ENCODE results near the gene CABLES2. TPM values are rescaled to one million over a fixed set of nuclear protein-coding genes. Genes with fewer than 3 reads are reported as not detected.

Gene CABLES2
- total RNA-seq, 1 donor from 2014 or later, result 8.1 TPM

DNA sequence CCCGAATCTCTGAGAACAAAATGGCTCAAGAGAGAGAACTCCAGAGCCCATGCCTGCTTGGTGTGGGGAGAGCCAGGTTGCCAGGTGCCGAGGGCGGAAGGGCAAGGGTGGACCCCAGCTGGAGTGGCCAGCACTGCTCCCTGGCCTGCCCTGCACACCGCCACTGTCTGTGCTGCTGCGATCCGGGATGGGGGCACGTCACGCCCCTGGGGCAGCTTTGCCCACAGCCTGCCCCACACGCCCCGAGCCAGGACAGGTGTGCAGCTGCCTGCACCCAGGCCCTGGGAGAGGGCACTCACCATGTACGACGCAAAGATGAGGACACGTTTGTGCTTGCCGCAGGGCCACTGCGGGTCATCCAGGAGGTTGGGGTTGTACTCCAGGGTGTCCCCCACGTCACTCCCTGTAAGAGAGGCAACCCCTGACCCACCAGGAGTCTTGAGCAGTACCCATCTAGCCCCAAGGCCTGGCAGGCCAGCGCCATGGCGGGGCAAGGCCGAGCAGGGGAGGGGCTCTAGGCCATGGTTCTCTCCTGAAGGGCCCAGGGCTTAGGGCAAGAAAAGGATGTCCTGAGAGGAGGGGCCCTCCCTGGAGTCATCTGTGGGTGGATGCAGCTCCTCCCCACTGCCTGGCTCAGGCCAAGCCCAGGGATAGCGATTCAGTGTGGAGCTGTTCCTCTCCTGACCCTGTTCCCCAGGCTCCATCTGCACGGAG, 14.3 kb downstream of the CABLES2 start:
- no peak overlapping the region for H3K4me3 ChIP-seq
- H3K4me1 Mint-ChIP-seq, result peaks cover 10% of the 10 kb centered on the region
- H4K20me1 ChIP-seq (ENCODE audit: low read depth), result peaks cover 30% of the 10 kb centered on the region
- no peak overlapping the region for H3K27ac Mint-ChIP-seq
- H3K27me3 ChIP-seq, result no peaks in the 10 kb centered on the region
- H3K27ac ChIP-seq, result no peak overlapping the region
- no peaks in the 10 kb centered on the region for H3K9me3 Mint-ChIP-seq
- no peak overlapping the region for H3K4me2 ChIP-seq
- peaks cover 21% of the 10 kb centered on the region for H3F3A ChIP-seq (ENCODE audit: low read depth)
- H3K9me3 ChIP-seq (ENCODE audit: low read depth), result no peaks in the 10 kb centered on the region
- peaks cover 8% of the 10 kb centered on the region for H3K4me1 ChIP-seq
- H2AFZ ChIP-seq (replicated peaks), result no peak overlapping the region
- peaks cover 8% of the 10 kb centered on the region for H3K36me3 ChIP-seq
- H3K79me2 ChIP-seq (ENCODE audit: low read depth), result peaks cover 19% of the 10 kb centered on the region
- H3K27me3 Mint-ChIP-seq (ENCODE audit: insufficient read depth, low read depth), result peaks cover 8% of the 10 kb centered on the region
- TF ChIP-seq EZH2phosphoT487 (IDR thresholded peaks at IDR 0.05), result no peak
- no peak for TF ChIP-seq EZH2 (IDR thresholded peaks at IDR 0.05)
- TF ChIP-seq CTCF (IDR thresholded peaks at IDR 0.05), result no peak
- no peak for DNase-seq (ENCODE audit: low spot score)
- no peak overlapping the region for H3K4me3 Mint-ChIP-seq
- no peak overlapping the region for H3K9ac ChIP-seq
- H3K36me3 Mint-ChIP-seq, result peaks cover 13% of the 10 kb centered on the region

GRCh38 chr20:62392077-62392418, 15.0 kb downstream of the CABLES2 start:
- H3K9ac ChIP-seq, result no peak overlapping the region
- H3K36me3 Mint-ChIP-seq, result peaks cover 7% of the 10 kb centered on the region
- peaks cover 37% of the 10 kb centered on the region for H4K20me1 ChIP-seq (ENCODE audit: low read depth)
- H3K4me3 Mint-ChIP-seq, result no peak overlapping the region
- H3K4me3 ChIP-seq, result no peak overlapping the region
- H3K27ac ChIP-seq, result no peak overlapping the region
- no peak overlapping the region for H3K4me2 ChIP-seq
- H3K4me1 ChIP-seq, result peaks cover 12% of the 10 kb centered on the region
- peaks cover 13% of the 10 kb centered on the region for H3K4me1 Mint-ChIP-seq
- no peaks in the 10 kb centered on the region for H3K9me3 ChIP-seq (ENCODE audit: low read depth)
- no peak overlapping the region for H3K27ac Mint-ChIP-seq
- peaks cover 8% of the 10 kb centered on the region for H3K36me3 ChIP-seq
- peaks cover 8% of the 10 kb centered on the region for H3K27me3 Mint-ChIP-seq (ENCODE audit: insufficient read depth, low read depth)
- H2AFZ ChIP-seq (replicated peaks), result no peak overlapping the region
- TF ChIP-seq CTCF (IDR thresholded peaks at IDR 0.05) (no peak), EZH2phosphoT487 (IDR thresholded peaks at IDR 0.05) (no peak), EZH2 (IDR thresholded peaks at IDR 0.05) (no peak)
- peaks cover 27% of the 10 kb centered on the region for H3K79me2 ChIP-seq (ENCODE audit: low read depth)
- H3K27me3 ChIP-seq, result no peaks in the 10 kb centered on the region
- H3K9me3 Mint-ChIP-seq, result no peaks in the 10 kb centered on the region
- H3F3A ChIP-seq (ENCODE audit: low read depth), result peaks cover 24% of the 10 kb centered on the region
- DNase-seq (ENCODE audit: low spot score), result no peak

DNA sequence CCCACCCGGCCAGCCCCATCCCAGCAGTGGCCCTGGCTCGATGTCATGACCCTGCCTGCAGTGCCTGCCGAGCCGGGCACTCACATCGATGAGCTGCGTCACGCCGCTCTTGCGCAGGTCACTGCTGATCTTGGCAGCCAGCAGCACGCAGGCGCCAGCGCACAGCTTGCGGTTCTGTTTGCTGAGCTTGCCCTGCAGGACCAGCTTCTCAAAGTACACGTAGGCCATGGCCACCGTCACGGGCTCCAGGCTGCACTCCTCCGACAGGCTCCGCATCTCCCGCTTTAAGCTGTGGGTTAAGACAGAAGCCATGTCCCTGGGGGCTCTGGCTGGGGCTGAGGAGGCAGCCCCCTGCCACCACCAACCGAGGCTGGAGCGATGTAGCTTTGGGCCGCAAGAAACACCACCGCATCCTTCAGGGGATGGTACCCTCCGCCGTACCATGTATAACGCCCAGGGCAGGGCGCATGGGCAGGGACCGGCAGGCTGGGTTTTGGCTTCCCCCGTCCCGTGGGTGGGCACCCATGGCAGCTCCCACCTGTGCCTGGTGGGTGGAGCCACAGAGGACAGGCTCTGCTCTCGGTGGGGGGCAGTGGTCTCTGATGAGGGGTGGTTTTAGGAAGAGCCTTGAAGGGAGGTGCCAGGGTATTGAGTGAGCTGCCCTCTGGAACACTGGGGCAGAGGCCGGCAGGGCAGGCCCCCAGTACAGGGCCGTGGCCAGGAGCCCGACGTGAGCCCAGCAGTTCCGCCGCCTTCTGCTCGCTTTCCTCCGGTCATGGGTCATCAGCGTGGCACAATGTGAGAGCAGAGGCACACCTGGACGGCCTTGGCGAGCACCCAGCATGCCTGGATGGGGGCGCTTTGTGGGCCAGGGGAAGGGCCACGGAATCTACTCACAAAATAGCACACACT, 15.7 kb downstream of the CABLES2 start:
- DNase-seq (ENCODE audit: low spot score), result no peak
- H3K9me3 ChIP-seq (ENCODE audit: low read depth), result no peaks in the 10 kb centered on the region
- Mint-ChIP-seq H3K27me3 (ENCODE audit: insufficient read depth, low read depth) (peaks cover 8% of the 10 kb centered on the region), H3K4me3 (no peak overlapping the region), H3K9me3 (no peaks in the 10 kb centered on the region), H3K4me1 (peaks cover 13% of the 10 kb centered on the region), H3K36me3 (peaks cover 7% of the 10 kb centered on the region), H3K27ac (no peak overlapping the region)
- no peak overlapping the region for H3K27ac ChIP-seq
- H3K4me2 ChIP-seq, result no peak overlapping the region
- H3F3A ChIP-seq (ENCODE audit: low read depth), result peaks cover 24% of the 10 kb centered on the region
- no peak overlapping the region for H3K4me3 ChIP-seq
- H3K9ac ChIP-seq, result no peak overlapping the region
- H2AFZ ChIP-seq (replicated peaks), result no peak overlapping the region
- TF ChIP-seq CTCF (IDR thresholded peaks at IDR 0.05) (no peak), EZH2phosphoT487 (IDR thresholded peaks at IDR 0.05) (no peak), EZH2 (IDR thresholded peaks at IDR 0.05) (no peak)
- H3K36me3 ChIP-seq, result peaks cover 8% of the 10 kb centered on the region
- peaks cover 12% of the 10 kb centered on the region for H3K4me1 ChIP-seq
- H3K27me3 ChIP-seq, result no peaks in the 10 kb centered on the region
- peaks cover 31% of the 10 kb centered on the region for H3K79me2 ChIP-seq (ENCODE audit: low read depth)
- H4K20me1 ChIP-seq (ENCODE audit: low read depth), result peaks cover 37% of the 10 kb centered on the region
